ENCODE results near the gene CMSS1.

The CMSS1 gene

DNA sequence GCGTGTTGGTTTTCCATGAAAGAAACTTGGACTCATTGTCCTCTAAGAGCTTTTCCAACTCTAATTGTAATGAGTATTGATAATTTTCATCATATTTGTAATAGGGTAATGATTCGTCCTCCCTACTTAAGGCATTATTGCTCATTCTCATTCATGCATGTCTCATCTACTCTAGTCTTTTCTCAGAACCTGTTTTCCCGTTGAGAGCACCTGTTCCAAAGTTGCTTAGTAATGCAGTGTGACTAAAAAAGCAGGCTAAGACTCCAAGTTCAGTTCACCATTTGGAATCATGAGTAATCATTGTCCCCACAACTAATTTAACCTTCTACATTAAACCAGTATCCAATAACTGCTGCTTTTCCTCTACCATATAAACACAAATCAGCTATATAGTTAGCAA lies 212.7 kb downstream of the CMSS1 start:
- DNase-seq (ENCODE audit: low read depth): peak; percentile 93
- H3K4me3 ChIP-seq (ENCODE audit: low read length): no peak overlapping the region
- TF ChIP-seq, protein P1, sequence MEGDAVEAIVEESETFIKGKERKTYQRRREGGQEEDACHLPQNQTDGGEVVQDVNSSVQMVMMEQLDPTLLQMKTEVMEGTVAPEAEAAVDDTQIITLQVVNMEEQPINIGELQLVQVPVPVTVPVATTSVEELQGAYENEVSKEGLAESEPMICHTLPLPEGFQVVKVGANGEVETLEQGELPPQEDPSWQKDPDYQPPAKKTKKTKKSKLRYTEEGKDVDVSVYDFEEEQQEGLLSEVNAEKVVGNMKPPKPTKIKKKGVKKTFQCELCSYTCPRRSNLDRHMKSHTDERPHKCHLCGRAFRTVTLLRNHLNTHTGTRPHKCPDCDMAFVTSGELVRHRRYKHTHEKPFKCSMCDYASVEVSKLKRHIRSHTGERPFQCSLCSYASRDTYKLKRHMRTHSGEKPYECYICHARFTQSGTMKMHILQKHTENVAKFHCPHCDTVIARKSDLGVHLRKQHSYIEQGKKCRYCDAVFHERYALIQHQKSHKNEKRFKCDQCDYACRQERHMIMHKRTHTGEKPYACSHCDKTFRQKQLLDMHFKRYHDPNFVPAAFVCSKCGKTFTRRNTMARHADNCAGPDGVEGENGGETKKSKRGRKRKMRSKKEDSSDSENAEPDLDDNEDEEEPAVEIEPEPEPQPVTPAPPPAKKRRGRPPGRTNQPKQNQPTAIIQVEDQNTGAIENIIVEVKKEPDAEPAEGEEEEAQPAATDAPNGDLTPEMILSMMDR (IDR thresholded peaks at IDR 0.05; ENCODE audit: insufficient read depth, low read depth, low read length, missing control alignments): no peak

GRCh38 chr3:100030914-100031425 lies 213.3 kb downstream of the CMSS1 start:
- TF ChIP-seq, protein P1 (IDR thresholded peaks at IDR 0.05; ENCODE audit: insufficient read depth, low read depth, low read length, missing control alignments): no peak
- H3K4me3 ChIP-seq (ENCODE audit: low read length): no peak overlapping the region
- DNase-seq (ENCODE audit: low read depth): no peak

DNA sequence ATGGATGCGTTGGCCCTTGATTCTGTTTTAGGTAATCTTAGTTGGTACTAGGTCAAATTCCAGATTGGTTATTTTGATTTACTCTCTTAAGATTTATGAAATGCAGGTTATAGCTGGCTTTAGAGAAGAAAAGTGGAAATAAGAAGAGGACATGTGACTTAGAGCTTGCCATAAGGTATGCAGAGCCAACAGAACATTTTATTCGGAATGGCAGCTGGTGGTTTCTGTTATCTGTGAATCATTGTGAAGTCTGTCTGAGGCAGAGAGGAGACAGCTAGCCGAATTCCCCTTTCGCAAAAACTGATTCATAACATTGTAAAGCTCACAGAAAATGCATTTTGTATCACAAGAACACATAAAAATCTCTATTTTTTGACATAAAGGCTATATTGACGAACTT lies 214.6 kb downstream of the CMSS1 start:
- peak; percentile 80 for DNase-seq (ENCODE audit: low read depth)
- TF ChIP-seq, protein P1 (IDR thresholded peaks at IDR 0.05; ENCODE audit: insufficient read depth, low read depth, low read length, missing control alignments): no peak
- no peak overlapping the region for H3K4me3 ChIP-seq (ENCODE audit: low read length)

DNA sequence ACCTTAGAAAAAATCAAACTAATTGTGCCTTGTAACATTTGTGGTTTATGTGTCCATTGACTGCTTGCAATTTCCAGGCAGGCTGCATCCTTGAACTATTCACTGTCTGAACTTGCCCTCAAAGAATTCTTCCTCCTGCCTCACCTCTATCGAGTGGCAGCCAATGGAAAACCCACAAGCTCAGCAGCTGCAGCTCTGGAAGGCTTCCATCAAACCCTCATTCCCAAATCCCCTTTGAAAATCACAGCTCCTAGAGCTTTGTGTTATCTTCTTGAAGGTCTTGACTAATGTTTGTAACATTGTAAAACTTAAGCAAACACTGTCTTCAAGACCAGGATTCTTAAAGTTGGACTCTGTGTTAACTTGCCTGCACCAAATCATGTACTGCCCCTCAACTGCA lies 215.5 kb downstream of the CMSS1 start:
- TF ChIP-seq, protein P1 (IDR thresholded peaks at IDR 0.05; ENCODE audit: insufficient read depth, low read depth, low read length, missing control alignments): no peak
- DNase-seq (ENCODE audit: low read depth): peak; percentile 83
- H3K4me3 ChIP-seq (ENCODE audit: low read length): no peak overlapping the region

- no peak for DNase-seq (ENCODE audit: low read depth)
- TF ChIP-seq, protein P1 (IDR thresholded peaks at IDR 0.05; ENCODE audit: insufficient read depth, low read depth, low read length, missing control alignments): no peak
Measured at GRCh38 chr3:100033903-100034471, 216.3 kb downstream of the CMSS1 start.

DNA sequence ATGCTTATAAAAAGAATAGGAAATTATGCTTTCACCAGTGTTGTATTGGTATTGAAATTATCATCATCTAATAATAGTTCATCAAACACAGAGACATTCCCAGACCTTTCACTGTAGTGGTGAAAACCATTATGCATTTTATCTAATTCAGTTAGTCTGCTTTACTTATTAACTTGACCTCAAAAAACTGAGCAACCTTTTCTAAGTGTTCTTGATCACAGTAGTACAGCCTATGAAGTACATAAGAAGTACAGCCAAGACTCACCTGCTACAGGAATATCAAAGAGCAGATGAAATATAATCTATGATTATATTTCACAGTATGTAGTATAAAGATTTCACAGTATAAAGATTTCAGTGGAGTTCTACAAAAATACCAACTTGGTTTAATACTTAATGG lies 221.4 kb downstream of the CMSS1 start:
- no peak for DNase-seq (ENCODE audit: low read depth)
- no peak overlapping the region for H3K4me3 ChIP-seq (ENCODE audit: low read length)
- TF ChIP-seq, protein P1 (IDR thresholded peaks at IDR 0.05; ENCODE audit: insufficient read depth, low read depth, low read length, missing control alignments): no peak

More at GRCh38 chr3:100033903-100034471, 216.3 kb downstream of the CMSS1 start:
- H3K4me3 ChIP-seq (ENCODE audit: low read length): no peak overlapping the region

Measured in epithelial cell of esophagus (primary cell).